ENCODE data around the gene AUNIP.

- TF ChIP-seq CTCF (IDR thresholded peaks at IDR 0.05) = no peak
- no peak for TF ChIP-seq POLR2A (IDR thresholded peaks at IDR 0.05)
Observed at GRCh38 chr1:25896266-25896665, 37.0 kb upstream of the AUNIP start.
